ENCODE results near the gene NDST1. TPM values are rescaled to one million over a fixed set of nuclear protein-coding genes. Genes with fewer than 3 reads are reported as not detected.
"Not testable (repeated sequence)": the region's sequence is repeated elsewhere in the genome, so short reads cannot be mapped to it uniquely, and the experiment has no call there.

The NDST1 gene
- total and polyA plus RNA-seq, 12 donors = 14.8 to 86.1 (median 58.5) TPM

GRCh38 chr5:150469718-150470469 is 38.0 kb upstream of the NDST1 start:
- Histone ChIP-seq H3K4me3 (no peak overlapping the region), H3K9me3 (no peaks in the 10 kb centered on the region), H3K4me1 (peaks cover 0 to 27% (median 13%) of the 10 kb centered on the region in 9 donors), H3K27me3 (no peaks in the 10 kb centered on the region), H3K36me3 (no peaks in the 10 kb centered on the region), H3K27ac (no peak overlapping the region)
- WGBS, 2 donors = 81 to 86% methylated on average over 6 of the region's 6 CpGs
- TF ChIP-seq, protein P1, sequence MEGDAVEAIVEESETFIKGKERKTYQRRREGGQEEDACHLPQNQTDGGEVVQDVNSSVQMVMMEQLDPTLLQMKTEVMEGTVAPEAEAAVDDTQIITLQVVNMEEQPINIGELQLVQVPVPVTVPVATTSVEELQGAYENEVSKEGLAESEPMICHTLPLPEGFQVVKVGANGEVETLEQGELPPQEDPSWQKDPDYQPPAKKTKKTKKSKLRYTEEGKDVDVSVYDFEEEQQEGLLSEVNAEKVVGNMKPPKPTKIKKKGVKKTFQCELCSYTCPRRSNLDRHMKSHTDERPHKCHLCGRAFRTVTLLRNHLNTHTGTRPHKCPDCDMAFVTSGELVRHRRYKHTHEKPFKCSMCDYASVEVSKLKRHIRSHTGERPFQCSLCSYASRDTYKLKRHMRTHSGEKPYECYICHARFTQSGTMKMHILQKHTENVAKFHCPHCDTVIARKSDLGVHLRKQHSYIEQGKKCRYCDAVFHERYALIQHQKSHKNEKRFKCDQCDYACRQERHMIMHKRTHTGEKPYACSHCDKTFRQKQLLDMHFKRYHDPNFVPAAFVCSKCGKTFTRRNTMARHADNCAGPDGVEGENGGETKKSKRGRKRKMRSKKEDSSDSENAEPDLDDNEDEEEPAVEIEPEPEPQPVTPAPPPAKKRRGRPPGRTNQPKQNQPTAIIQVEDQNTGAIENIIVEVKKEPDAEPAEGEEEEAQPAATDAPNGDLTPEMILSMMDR (IDR thresholded peaks at IDR 0.05) = no peak
- intact Hi-C loops (cut with DNase I) = loop anchor here in 4 of 10 donors (5.0 to 10.0 kb wide), 3 partner anchors 32 to 225 kb away; no protein-coding TSS in a partner anchor
- no peak for ATAC-seq
- no peak for DNase-seq

DNA sequence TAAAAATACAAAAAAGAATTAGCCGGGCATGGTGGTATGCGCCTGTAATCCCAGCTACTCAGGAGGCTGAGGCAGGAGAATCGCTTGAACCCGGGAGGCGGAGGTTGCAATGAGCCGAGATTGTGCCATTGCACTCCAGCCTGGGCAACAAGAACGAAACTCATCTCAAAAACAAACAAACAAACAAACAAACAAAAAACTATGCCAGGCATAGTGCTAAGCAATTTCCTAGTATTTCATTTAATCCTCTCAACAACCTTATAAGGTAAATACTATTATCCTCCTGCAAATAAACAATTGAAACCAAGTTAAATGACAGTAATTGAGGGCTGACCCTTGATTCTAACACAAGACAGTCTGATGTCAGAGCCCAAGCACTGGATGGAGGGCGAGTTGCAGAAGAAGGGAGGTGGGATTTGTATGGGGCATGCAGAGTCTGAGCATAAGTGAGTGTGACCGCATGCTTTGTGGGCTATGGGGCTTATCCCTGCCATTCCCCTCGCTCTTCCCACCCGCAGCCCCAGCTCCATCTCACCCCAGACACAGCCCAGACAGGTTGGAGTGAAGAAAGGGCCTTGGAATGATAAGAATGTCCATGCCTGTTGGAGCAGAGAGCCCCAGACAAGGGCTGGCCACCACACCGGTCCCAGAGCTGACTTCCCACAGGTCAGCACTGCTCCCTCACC is 34.1 kb upstream of the NDST1 start:
- intact Hi-C loops (cut with DNase I) = no loop called here
- Histone ChIP-seq H3K4me1 (peaks cover 0 to 26% (median 0%) of the 10 kb centered on the region in 9 donors), H3K27me3 (no peaks in the 10 kb centered on the region), H3K4me3 (no peak overlapping the region), H3K27ac (no peak overlapping the region), H3K9me3 (no peaks in the 10 kb centered on the region), H3K36me3 (no peaks in the 10 kb centered on the region)
- WGBS, 2 donors = 86 to 89% methylated on average over 12 of the region's 12 CpGs
- ATAC-seq = no peak
- TF ChIP-seq, protein P1 (IDR thresholded peaks at IDR 0.05) = no peak
- no peak for DNase-seq

DNA sequence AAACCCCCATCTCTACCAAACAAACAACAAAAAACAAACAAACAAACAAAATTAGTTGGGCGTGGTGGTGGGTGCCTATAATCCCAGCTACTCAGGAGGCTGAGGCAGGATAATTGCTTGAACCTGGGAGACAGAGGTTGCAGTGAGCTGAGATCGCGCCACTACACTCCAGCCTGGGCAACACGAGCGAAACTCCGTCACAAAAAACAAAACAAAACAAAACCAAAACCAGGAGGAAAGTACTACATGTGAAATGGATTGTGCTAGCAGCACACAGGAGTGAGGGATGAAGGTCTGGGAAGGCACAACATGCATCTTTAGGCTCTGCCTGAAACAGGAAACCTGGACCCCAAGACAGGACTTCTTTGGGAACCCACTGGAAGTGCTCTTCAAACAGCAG is 31.4 kb upstream of the NDST1 start:
- intact Hi-C loops (cut with DNase I); H3K9me3 ChIP-seq; H3K27ac ChIP-seq; H3K36me3 ChIP-seq; H3K27me3 ChIP-seq; DNase-seq; ATAC-seq; H3K4me3 ChIP-seq: not testable (repeated sequence)
- peaks cover 0 to 28% (median 0%) of the 10 kb centered on the region in 9 donors for H3K4me1 ChIP-seq
- WGBS, 2 donors = 89 to 90% methylated on average over 6 of the region's 6 CpGs

DNA sequence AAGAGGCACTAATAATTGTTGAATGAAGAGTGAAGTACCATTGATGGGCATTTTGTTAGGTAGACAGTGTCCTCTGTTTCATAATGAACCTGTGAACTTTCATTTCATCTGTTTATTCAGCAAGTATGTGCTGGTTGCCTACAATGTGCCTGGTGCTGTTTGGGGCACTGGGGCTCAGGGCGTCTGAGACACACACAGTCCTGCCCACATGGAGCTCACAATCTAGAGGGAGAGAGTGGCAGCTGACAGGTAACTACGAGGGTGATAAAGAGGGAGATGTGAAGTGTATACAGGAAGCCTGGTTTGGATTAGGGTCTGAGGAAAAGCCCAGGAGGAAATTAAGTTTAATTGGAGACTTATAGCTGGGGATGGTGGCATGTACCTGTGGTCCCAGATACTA is 28.5 kb upstream of the NDST1 start:
- no peak for ATAC-seq
- no peaks in the 10 kb centered on the region for H3K27me3 ChIP-seq
- no peak for DNase-seq
- H3K9me3 ChIP-seq = no peaks in the 10 kb centered on the region
- H3K4me3 ChIP-seq = no peak overlapping the region
- intact Hi-C loops (cut with DNase I) = no loop called here
- peaks cover 0 to 22% (median 0%) of the 10 kb centered on the region in 9 donors for H3K4me1 ChIP-seq
- no peaks in the 10 kb centered on the region for H3K36me3 ChIP-seq
- no peak overlapping the region for H3K27ac ChIP-seq
- WGBS, 2 donors = 70 to 80% methylated on average over 2 of the region's 2 CpGs
- TF ChIP-seq, protein P1 (IDR thresholded peaks at IDR 0.05) = no peak

GRCh38 chr5:150481708-150481965 is 26.3 kb upstream of the NDST1 start:
- Histone ChIP-seq H3K4me1 (peaks cover 0 to 25% (median 5%) of the 10 kb centered on the region in 9 donors), H3K27me3 (no peaks in the 10 kb centered on the region), H3K27ac (no peak overlapping the region), H3K36me3 (no peaks in the 10 kb centered on the region), H3K9me3 (no peaks in the 10 kb centered on the region), H3K4me3 (no peak overlapping the region)
- TF ChIP-seq, protein P1 (IDR thresholded peaks at IDR 0.05) = no peak
- ATAC-seq = no peak
- intact Hi-C loops (cut with DNase I) = loop anchor here in 1 of 10 donors (10.0 kb wide), 1 partner anchor 63 kb away; no protein-coding TSS in a partner anchor
- DNase-seq = no peak
- WGBS, 2 donors = 91 to 96% methylated on average over 6 of the region's 6 CpGs

All from heart right ventricle (tissue), 16 donors.